HS-27A (cell line): ENCODE results near the gene IQUB.
"Not testable (repeated sequence)": the region's sequence is repeated elsewhere in the genome, so short reads cannot be mapped to it uniquely, and the experiment has no call there.

Source experiments
- DNase-seq: peaks from one replicate; pipeline ENCODE4 v3.0.0-alpha.2; 2012; ENCODE audit warnings: low read depth, missing footprints

The IQUB gene

GRCh38 chr7:123492485-123492884 is 41.9 kb downstream of the IQUB start:
- DNase-seq: no peak

DNA sequence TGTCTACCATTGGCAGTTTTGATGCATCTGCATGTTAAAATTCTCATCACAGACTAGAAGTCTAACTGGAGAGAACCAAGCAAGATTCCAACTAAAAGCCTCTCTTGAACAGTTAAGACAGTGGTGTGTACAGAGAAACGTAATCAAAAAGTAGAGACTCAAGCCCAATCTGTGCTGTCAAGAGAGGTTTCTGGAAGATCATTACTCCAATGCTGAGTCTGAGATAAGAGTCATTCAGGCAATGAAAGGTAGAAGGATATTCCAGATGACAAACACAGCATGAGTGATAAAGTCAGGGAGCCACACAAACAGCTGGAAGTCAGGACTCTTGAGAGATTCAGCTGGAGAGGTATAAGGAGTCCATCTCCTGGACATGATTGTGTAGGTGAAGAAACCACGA is 48.7 kb downstream of the IQUB start:
- DNase-seq: no peak

DNA sequence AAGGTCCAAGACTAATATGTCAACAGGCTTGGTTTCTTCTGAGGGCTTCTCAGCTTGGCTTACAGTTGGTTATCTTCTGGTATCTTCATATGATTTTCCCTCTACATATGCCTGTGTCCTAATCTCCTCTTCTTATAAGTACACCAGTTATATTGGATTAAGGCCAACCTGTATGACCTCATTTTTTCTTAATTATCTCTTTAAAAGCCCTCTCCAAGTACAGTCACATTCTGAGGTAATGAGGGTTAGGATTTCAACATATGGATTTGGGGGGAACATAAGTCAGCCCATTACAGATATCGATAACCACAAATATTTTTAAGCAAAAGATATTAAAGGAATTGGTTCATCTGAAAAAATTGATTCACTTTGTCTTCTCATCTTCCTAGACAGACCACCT is 49.2 kb downstream of the IQUB start:
- DNase-seq: no peak

- no peak for DNase-seq
These were observed 50.2 kb downstream of the IQUB start for GRCh38 chr7:123484199-123484598.

- DNase-seq: no peak
These were observed 54.3 kb downstream of the IQUB start for GRCh38 chr7:123480107-123480506.

DNA sequence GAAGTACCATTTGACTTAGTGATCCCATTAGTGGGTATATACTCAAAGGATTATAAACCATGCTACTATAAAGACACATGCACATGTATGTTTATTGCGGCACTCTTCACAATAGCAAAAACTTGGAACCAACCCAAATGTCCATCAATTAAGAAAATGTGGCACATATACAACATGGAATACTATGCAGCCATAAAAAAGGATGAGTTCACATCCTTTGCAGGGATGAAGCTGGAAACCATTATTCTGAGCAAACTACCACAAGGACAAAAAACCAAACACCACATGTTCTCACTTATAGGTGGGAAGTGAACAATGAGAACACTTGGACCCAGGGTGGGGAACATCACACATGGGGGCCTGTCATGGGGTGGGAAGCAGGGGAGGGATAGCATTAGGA is 56.3 kb downstream of the IQUB start:
- DNase-seq: not testable (repeated sequence)

DNA sequence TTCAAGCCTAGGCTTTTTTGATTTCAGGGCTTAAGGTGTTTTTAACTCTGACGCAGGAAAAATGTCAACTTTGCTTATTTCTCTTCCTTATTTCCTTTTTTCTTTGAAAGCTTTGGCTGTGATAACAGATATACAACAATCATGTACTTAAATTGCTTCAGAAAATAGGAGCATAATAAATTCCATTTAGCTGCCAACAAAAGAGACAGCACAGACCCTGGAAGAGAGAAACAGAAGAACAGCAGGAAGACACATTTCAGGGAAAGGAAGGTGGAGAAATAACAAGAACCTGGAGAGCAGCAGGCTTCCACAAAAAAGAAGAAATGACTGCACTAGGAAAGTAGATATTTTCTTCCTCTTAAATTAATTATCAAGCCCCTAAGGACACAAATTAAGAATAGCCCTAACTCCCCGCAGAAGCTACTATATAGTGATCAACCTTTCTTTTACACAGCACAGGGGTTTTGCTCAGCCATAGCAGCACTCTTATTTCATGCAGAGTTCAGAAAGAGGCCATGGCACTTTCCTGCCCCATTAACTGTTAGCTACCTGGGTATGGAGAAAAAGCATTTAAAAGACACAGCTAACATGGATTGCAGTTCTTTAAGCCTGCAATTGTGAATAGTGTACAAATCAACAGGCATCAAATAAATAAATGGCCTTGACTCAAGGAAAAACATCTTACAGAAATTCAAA is 61.5 kb downstream of the IQUB start:
- no peak for DNase-seq

DNA sequence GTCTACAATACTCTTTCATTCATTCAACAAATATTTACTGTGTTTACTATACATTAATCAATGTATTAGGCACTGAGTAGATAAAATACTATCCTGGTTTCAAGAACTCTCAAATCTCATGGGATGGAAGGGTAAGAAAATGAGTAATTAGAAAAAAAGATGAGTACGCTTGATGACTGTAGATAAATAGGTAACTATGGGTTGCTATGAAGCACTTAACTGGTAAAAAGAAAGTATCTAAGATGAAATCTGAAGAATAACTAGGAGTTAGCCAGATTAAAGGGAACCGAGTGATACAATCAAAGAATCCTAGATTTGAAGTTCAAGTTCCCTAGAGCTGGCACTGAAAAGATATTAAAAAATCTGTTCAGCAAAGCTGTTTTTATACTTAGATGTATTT is 62.1 kb downstream of the IQUB start:
- no peak for DNase-seq

GRCh38 chr7:123468303-123468702 is 66.1 kb downstream of the IQUB start:
- no peak for DNase-seq

DNA sequence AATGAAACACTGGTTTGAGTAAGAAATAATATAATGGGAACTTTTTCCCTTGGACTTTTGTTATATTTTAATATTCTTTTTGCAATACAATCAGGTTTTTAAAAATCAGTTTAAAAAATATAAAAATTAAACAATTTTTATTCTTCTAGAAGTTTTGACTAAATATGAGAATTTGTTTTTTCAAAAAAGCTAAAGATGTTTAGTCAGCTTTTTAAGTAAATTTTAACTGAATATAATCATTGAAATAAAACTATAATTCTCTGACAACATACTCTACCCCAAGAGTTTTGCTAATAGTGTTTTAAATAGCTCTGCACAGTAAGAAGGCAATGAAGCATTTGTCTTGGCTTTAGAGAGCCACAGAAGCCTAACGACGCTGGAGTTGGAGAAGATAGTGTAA is 70.5 kb downstream of the IQUB start:
- no peak for DNase-seq

GRCh38 chr7:123460616-123461015 is 73.8 kb downstream of the IQUB start:
- no peak for DNase-seq

DNA sequence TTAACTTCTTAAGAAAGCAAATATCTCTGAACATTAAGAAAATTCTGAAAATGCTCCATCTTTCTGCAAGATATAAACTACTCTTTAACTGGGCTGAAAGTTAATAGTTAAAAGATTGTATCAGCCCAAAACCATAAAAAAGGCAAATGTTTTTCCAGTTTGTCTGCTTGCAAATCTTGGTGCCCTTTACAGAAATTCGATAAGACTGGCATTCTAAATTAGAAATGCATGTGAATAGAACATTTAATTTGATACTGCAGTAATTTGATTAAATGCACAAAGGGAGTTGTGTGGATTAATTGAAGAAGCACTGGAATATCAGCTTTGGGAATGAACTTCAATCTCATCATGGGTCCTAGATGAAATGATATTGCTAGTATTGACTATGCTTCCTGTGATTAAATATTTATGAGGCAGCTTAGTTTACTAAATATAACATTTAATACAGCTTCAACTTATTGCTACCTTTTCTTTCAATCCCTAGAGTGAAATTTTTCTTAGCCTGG is 78.4 kb downstream of the IQUB start:
- DNase-seq: no peak

- DNase-seq: no peak
These were observed 94.3 kb downstream of the IQUB start for GRCh38 chr7:123440101-123440548.

GRCh38 chr7:123439191-123439590 is 95.2 kb downstream of the IQUB start:
- no peak for DNase-seq

DNA sequence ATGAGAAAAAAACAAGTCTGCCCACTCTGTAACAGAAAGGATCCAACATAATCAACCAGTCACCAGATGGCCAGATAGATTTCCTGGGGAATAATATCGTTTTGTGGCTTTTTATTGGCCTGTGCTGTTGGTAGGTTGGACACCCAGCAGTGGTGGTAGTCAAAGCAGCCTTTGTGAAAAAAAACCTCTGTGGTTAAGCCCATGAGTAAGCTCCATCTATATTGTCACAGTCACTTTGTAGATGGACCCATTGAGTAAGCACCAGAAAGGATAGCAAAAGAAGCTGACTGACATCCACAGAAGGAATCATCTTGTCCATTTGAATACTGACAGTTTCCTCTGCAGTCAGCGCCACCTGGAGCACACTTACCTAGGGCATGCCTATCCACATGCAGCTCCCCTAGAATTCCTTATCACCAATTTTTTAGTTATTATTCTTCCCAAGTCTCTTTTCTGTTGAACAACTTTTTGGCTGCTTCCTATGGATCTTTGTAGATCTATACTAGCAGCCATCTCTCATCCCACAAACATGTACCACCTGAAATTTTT is 96.9 kb downstream of the IQUB start:
- DNase-seq: no peak

DNA sequence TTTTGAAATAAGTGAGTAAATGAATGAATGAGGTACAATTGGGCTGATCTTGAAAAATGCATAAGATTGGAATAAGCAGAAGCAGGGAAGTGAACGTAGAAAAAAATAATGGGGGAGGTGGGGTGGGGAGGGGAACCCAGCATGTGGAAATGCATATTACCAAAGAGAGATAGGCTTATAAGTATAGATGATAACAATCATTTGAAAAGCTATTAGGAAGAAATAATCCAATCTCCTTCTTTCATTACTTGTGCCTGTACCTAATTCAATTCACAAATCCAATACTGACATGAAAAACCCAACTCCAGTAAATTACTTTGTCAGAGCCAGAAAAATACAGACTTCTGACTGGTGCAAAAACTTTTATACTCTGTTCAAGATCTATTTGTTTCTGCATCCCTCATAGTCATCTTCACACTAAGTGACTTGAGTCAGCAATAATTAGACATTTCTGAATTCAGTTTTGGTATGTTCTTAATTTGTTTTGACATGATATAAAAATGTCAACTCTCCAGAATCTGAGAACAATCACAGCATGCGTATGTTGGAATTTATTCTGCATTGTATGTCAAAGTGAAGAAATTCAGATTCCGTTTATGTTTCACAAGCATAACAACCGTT is 99.2 kb downstream of the IQUB start:
- no peak for DNase-seq

- DNase-seq: no peak
These were observed 100.7 kb downstream of the IQUB start for GRCh38 chr7:123433665-123434064.

DNA sequence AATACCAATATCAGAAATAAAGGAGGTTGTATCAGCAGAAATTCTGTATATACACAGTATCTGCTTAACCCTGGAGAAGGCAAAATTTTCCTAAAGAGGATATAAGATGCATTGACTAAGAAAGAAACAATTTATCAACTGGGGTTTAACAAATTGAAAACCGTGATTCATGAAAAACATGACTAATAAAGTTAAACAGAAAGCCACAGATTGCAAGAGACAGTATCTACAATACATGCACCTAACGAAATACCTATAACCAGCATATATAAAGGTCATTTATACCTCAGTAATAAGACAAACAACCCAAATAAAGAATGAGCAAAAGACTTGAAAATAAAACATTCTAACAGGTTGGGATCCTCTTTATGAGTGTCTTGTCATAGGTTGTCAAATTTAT is 101.8 kb downstream of the IQUB start:
- DNase-seq: no peak

- DNase-seq: no peak
These were observed 103.2 kb downstream of the IQUB start for GRCh38 chr7:123431075-123431614.

DNA sequence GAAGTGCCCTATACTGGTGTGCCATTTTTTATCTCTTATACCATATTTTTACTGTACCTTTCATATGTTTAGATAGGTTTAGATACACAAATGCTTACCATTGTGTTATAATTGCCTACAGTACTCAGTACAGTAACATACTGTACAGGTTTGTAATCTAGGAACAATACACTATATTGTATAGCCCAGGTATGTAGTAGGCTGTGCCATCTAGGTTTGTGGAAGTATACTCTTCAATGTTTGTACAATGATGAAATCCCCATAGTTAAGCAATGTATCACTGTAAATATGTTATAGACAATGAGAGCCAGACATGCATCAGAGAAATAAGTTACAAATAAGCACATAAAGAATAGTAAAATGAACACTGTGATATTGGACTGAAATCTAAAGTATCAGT is 109.1 kb downstream of the IQUB start:
- DNase-seq: no peak

- DNase-seq: no peak
These were observed 109.9 kb downstream of the IQUB start for GRCh38 chr7:123424463-123424862.

DNA sequence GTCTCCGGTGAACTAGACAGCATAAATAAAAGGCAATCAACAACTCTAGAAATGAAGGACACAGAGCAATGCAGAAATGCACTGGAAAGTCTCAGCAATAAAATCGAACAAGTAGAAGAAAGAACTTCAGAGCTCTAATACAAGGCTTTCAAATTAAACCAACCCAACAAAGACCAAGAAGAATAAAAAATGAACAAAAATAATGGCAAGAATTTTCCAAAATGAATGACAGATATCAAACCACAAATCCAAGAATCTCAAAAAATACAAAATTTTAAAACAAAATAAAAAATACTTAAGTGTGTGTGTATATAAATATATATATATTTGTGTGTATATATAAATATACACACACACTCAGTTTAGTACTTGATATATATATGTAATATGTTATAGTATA is 110.8 kb downstream of the IQUB start:
- no peak for DNase-seq

DNA sequence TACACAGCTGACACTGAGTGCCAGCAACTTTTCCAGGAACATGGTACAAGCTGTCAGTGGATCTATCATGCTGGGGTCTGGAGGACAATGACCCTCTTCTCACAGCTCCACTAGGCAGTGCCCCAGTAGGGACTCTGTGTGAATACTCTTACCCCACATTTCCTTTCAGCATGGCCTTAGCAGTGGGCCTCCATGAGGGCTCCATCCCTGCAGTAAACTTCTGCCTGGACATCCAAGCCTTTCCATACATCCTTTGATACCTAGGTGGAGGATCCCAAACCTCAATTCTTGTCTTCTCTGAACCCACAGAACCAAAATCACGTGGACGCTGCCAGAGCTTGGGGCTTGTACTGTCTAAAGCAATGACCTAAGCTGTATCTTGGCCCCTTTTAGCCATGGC is 116.8 kb downstream of the IQUB start:
- no peak for DNase-seq
